ENCODE results near the gene IMMP2L. TPM values are rescaled to one million over a fixed set of nuclear protein-coding genes. Genes with fewer than 3 reads are reported as not detected.

The IMMP2L gene
- polyA plus RNA-seq, 4 donors: 10.5 to 20.1 (median 14.1) TPM

DNA sequence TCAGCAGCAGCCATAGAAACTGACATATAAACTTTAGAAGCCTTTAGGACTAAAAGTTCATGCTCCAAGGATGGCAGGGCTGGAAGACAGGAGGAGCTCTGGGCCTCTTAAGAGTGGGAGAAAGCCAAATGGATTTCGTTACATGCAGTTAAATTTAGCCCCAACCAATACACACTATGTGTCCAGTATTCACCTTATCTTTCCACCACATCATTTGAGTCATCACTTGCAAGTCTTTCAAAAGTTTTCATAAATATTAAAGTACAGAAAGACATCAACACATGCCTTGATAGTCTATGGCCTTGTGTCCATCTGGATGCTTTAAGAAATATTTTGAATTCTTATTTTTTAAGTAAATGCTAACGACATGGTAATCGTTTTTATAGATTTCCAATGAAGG is 863.7 kb downstream of the IMMP2L start:
- 80 to 89% (median 86%) methylated on average over 3 of the region's 3 CpGs for WGBS, 3 donors

DNA sequence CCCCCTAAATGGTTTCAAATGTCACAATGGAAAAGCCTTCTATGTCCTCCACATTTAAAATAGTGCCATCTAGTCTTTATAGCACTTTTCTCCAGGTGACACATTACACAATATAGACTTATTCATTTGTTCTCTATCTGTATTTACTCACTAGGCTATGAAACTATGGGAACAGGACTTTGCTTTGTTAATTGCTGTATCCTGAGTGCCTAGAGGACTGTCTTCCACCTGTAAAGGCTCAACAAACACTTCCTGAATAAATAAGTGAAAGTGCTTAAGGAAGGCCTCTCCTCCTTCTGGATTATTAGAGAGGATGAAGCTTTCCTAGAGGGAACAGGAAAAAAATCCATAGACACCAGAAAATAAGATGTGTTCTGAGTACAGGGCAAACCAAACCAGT is 868.9 kb downstream of the IMMP2L start:
- H3K27me3 ChIP-seq (ENCODE audit: control insufficient read depth in 3 of 3, insufficient read depth in 3 of 3, low read length in 3 of 3): no peaks in the 10 kb centered on the region
- no peaks in the 10 kb centered on the region for H3K9me3 ChIP-seq (ENCODE audit: control insufficient read depth in 2 of 2, insufficient read depth in 1 of 2, low read depth in 1 of 2, low read length in 1 of 2)
- no peak overlapping the region for H3K27ac ChIP-seq (ENCODE audit: low read depth in 1 of 3, low read length in 2 of 3)
- DNase-seq (peak; percentile 66 to 83), FAIRE-seq (no peak)
- H3K4me1 ChIP-seq (ENCODE audit: control insufficient read depth in 3 of 3, insufficient read depth in 2 of 3, low read depth in 1 of 3, low read length in 2 of 3): peaks cover 0 to 10% (median 0%) of the 10 kb centered on the region in 3 donors
- H3K36me3 ChIP-seq (ENCODE audit: control insufficient read depth in 3 of 3, insufficient read depth in 2 of 3, low read depth in 1 of 3, low read length in 3 of 3): no peaks in the 10 kb centered on the region
- H3K4me3 ChIP-seq (ENCODE audit: low read depth in 1 of 3, low read length in 3 of 3): no peak overlapping the region

More for the DNA sequence above, 863.7 kb downstream of the IMMP2L start:
- no peak overlapping the region for H3K4me3 ChIP-seq (ENCODE audit: low read depth in 1 of 3, low read length in 3 of 3)
- H3K27me3 ChIP-seq (ENCODE audit: control insufficient read depth in 3 of 3, insufficient read depth in 3 of 3, low read length in 3 of 3): no peaks in the 10 kb centered on the region
- no peak overlapping the region for H3K27ac ChIP-seq (ENCODE audit: low read depth in 1 of 3, low read length in 2 of 3)
- DNase-seq (no peak), FAIRE-seq (no peak)
- no peaks in the 10 kb centered on the region for H3K36me3 ChIP-seq (ENCODE audit: control insufficient read depth in 3 of 3, insufficient read depth in 2 of 3, low read depth in 1 of 3, low read length in 3 of 3)
- no peaks in the 10 kb centered on the region for H3K9me3 ChIP-seq (ENCODE audit: control insufficient read depth in 2 of 2, insufficient read depth in 1 of 2, low read depth in 1 of 2, low read length in 1 of 2)
- peaks cover 0 to 2% (median 0%) of the 10 kb centered on the region in 3 donors for H3K4me1 ChIP-seq (ENCODE audit: control insufficient read depth in 3 of 3, insufficient read depth in 2 of 3, low read depth in 1 of 3, low read length in 2 of 3)

DNA sequence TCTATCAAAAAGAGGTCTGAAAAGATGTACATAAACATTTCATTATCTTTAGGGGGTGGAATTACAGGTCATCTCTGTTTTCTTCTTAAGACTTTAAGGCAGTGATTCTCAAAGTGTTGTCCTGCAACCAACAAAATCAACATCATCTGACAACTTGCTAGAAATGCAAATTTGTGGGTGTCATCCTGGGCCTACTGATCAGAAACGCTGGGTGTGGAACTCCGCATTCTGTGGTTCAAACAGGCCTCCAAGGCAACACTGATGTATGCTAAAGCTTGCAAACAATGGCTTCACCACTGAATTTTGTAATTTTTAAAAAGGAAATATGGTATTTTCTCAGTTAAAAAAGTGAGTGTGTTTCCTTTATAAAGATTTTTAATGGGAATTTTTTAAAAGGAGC is 873.4 kb downstream of the IMMP2L start:
- DNase-seq: no peak
- 83 to 85% (median 83%) methylated on average over 2 of the region's 2 CpGs for WGBS, 3 donors
- Histone ChIP-seq H3K27me3 (ENCODE audit: control insufficient read depth in 3 of 3, insufficient read depth in 3 of 3, low read length in 3 of 3) (no peaks in the 10 kb centered on the region), H3K27ac (ENCODE audit: low read depth in 1 of 3, low read length in 2 of 3) (no peak overlapping the region), H3K4me1 (ENCODE audit: control insufficient read depth in 3 of 3, insufficient read depth in 2 of 3, low read depth in 1 of 3, low read length in 2 of 3) (peaks cover 0 to 10% (median 0%) of the 10 kb centered on the region in 3 donors), H3K9me3 (ENCODE audit: control insufficient read depth in 2 of 2, insufficient read depth in 1 of 2, low read depth in 1 of 2, low read length in 1 of 2) (no peaks in the 10 kb centered on the region), H3K36me3 (ENCODE audit: control insufficient read depth in 3 of 3, insufficient read depth in 2 of 3, low read depth in 1 of 3, low read length in 3 of 3) (no peaks in the 10 kb centered on the region), H3K4me3 (ENCODE audit: low read depth in 1 of 3, low read length in 3 of 3) (no peak overlapping the region)
- FAIRE-seq: no peak

DNA sequence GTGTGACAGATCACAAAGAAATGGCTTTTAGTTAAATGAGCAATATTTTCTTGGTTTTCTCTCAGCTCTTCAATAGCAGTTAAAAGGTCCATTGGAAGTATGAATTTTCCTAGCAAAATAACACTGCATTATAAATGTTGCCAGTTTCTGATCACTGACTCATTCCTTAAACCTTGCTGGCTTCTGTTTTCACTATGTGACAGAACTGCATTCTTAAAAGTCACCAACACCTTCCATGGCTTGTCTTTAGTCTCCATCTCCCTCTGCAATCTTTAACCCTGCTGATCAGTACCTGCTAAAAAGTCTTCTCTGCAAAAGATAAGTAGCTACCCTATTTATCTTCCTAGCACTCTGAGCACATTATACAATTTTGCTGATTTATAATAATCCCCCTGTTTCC is 876.4 kb downstream of the IMMP2L start:
- no peak for DNase-seq
- H3K9me3 ChIP-seq (ENCODE audit: control insufficient read depth in 2 of 2, insufficient read depth in 1 of 2, low read depth in 1 of 2, low read length in 1 of 2): no peaks in the 10 kb centered on the region
- H3K27ac ChIP-seq (ENCODE audit: low read depth in 1 of 3, low read length in 2 of 3): no peak overlapping the region
- no peak for FAIRE-seq
- H3K27me3 ChIP-seq (ENCODE audit: control insufficient read depth in 3 of 3, insufficient read depth in 3 of 3, low read length in 3 of 3): no peaks in the 10 kb centered on the region
- H3K4me3 ChIP-seq (ENCODE audit: low read depth in 1 of 3, low read length in 3 of 3): no peak overlapping the region
- H3K36me3 ChIP-seq (ENCODE audit: control insufficient read depth in 3 of 3, insufficient read depth in 2 of 3, low read depth in 1 of 3, low read length in 3 of 3): no peaks in the 10 kb centered on the region
- H3K4me1 ChIP-seq (ENCODE audit: control insufficient read depth in 3 of 3, insufficient read depth in 2 of 3, low read depth in 1 of 3, low read length in 2 of 3): no peaks in the 10 kb centered on the region

DNA sequence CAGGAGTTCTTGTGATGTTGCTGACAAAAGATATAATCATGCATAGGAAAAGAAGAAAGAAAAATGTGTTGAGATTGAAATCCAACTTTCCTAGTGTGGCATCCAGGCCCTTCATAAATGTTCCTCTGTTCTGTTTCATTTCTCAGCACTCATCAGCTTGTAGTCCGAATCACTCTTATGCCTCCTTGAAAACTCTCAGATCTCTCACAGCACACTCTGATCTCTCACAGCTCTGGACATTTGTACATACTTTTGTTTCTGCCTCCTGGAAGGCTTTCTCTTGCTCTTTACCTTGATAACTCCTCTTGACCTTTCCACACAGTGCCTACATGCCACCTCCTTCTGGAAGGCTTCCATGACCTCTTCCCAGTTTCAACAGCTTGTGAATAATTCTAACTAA is 880.4 kb downstream of the IMMP2L start:
- H3K4me1 ChIP-seq (ENCODE audit: control insufficient read depth in 3 of 3, insufficient read depth in 2 of 3, low read depth in 1 of 3, low read length in 2 of 3): peaks cover 0 to 3% (median 0%) of the 10 kb centered on the region in 3 donors
- DNase-seq (no peak), FAIRE-seq (no peak)
- H3K4me3 ChIP-seq (ENCODE audit: low read depth in 1 of 3, low read length in 3 of 3): no peak overlapping the region
- H3K9me3 ChIP-seq (ENCODE audit: control insufficient read depth in 2 of 2, insufficient read depth in 1 of 2, low read depth in 1 of 2, low read length in 1 of 2): no peaks in the 10 kb centered on the region
- 45 to 100% (median 55%) methylated on average over 1 of the region's 1 CpG for WGBS, 3 donors
- no peaks in the 10 kb centered on the region for H3K27me3 ChIP-seq (ENCODE audit: control insufficient read depth in 3 of 3, insufficient read depth in 3 of 3, low read length in 3 of 3)
- H3K27ac ChIP-seq (ENCODE audit: low read depth in 1 of 3, low read length in 2 of 3): no peak overlapping the region
- H3K36me3 ChIP-seq (ENCODE audit: control insufficient read depth in 3 of 3, insufficient read depth in 2 of 3, low read depth in 1 of 3, low read length in 3 of 3): no peaks in the 10 kb centered on the region

DNA sequence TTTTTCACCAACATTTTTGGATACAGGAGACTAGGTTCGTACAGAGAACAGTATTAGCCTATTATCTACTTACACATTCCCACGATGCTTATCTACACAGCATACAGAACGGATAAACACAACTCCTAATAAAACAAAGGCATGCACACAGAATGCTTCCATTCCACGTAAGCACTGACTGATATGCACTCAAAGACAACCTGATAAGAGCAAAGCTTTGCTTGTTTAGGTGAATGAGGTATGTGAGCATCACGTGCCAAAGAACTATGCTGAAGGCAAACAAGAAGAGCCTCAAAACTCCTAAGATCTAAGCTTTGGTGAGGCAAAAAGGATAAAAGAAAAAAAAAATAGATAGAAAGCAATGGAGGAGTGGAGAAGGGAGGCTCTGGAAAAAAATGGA is 884.9 kb downstream of the IMMP2L start:
- FAIRE-seq: no peak
- H3K9me3 ChIP-seq (ENCODE audit: control insufficient read depth in 2 of 2, insufficient read depth in 1 of 2, low read depth in 1 of 2, low read length in 1 of 2): peaks cover 0 to 18% of the 10 kb centered on the region in 2 donors
- peaks cover 0 to 3% (median 0%) of the 10 kb centered on the region in 3 donors for H3K4me1 ChIP-seq (ENCODE audit: control insufficient read depth in 3 of 3, insufficient read depth in 2 of 3, low read depth in 1 of 3, low read length in 2 of 3)
- no peak overlapping the region for H3K4me3 ChIP-seq (ENCODE audit: low read depth in 1 of 3, low read length in 3 of 3)
- peak; percentile 11 to 18 for DNase-seq
- H3K27me3 ChIP-seq (ENCODE audit: control insufficient read depth in 3 of 3, insufficient read depth in 3 of 3, low read length in 3 of 3): no peaks in the 10 kb centered on the region
- 16 to 48% (median 35%) methylated on average over 5 of the region's 5 CpGs for WGBS, 3 donors
- no peak overlapping the region for H3K27ac ChIP-seq (ENCODE audit: low read depth in 1 of 3, low read length in 2 of 3)
- H3K36me3 ChIP-seq (ENCODE audit: control insufficient read depth in 3 of 3, insufficient read depth in 2 of 3, low read depth in 1 of 3, low read length in 3 of 3): no peaks in the 10 kb centered on the region

DNA sequence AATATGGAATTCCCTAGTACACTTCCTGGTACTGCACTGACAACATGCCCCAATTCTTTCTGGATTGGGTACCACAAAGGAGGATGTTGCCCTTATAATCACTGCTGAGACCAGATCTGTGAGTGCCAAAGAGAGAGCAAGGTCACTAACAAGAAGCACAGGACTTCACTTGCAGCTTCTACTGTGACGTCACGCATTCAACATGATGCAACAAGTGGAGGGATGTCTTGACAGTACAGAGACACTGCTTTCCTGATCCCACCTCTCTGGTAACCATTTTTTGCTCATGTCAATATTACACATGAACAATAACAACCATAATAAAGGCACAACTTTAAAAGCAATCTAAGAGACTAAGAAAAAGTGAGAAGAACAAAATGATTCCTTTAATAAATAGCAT is 885.5 kb downstream of the IMMP2L start:
- peaks cover 0 to 20% of the 10 kb centered on the region in 2 donors for H3K9me3 ChIP-seq (ENCODE audit: control insufficient read depth in 2 of 2, insufficient read depth in 1 of 2, low read depth in 1 of 2, low read length in 1 of 2)
- DNase-seq (no peak), FAIRE-seq (no peak)
- H3K36me3 ChIP-seq (ENCODE audit: control insufficient read depth in 3 of 3, insufficient read depth in 2 of 3, low read depth in 1 of 3, low read length in 3 of 3): no peaks in the 10 kb centered on the region
- H3K4me1 ChIP-seq (ENCODE audit: control insufficient read depth in 3 of 3, insufficient read depth in 2 of 3, low read depth in 1 of 3, low read length in 2 of 3): peaks cover 0 to 3% (median 0%) of the 10 kb centered on the region in 3 donors
- H3K27me3 ChIP-seq (ENCODE audit: control insufficient read depth in 3 of 3, insufficient read depth in 3 of 3, low read length in 3 of 3): no peaks in the 10 kb centered on the region
- 86 to 93% (median 87%) methylated on average over 2 of the region's 2 CpGs for WGBS, 3 donors
- no peak overlapping the region for H3K4me3 ChIP-seq (ENCODE audit: low read depth in 1 of 3, low read length in 3 of 3)
- no peak overlapping the region for H3K27ac ChIP-seq (ENCODE audit: low read depth in 1 of 3, low read length in 2 of 3)

DNA sequence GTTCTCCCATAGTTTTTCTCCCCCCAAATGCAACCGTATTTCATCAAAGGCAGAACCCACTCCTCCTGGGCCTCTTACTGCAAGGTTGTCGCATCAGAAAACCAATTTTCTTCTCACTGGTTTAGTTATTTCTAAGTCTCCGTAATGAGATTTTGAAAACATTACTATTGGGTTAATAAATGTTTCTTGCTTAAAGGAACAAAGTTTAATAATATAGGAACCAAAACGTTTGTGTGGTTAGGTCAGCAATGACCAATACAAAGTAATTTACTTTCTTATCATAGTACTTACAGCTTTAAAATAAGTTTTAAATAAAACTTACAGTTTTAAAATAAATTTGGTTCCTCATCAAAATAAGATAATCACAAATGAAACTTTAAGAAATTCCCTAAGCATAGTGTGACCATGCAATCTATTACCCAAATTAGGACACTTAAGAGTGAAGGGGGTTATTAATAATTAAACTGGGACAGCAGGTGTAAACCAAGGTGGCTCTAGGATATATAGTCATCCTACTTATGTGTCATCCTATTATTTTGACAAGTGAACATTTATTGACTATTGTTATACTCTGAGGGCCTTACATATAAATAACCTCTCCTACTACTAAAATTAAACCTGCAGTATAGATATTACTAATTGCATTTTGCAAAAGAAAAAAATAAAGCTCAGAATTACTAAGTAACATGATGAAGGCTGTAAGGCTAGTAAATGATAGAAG is 886.7 kb downstream of the IMMP2L start:
- Histone ChIP-seq H3K27me3 (ENCODE audit: control insufficient read depth in 3 of 3, insufficient read depth in 3 of 3, low read length in 3 of 3) (no peaks in the 10 kb centered on the region), H3K4me3 (ENCODE audit: low read depth in 1 of 3, low read length in 3 of 3) (no peak overlapping the region), H3K36me3 (ENCODE audit: control insufficient read depth in 3 of 3, insufficient read depth in 2 of 3, low read depth in 1 of 3, low read length in 3 of 3) (no peaks in the 10 kb centered on the region), H3K27ac (ENCODE audit: low read depth in 1 of 3, low read length in 2 of 3) (no peak overlapping the region), H3K4me1 (ENCODE audit: control insufficient read depth in 3 of 3, insufficient read depth in 2 of 3, low read depth in 1 of 3, low read length in 2 of 3) (peaks cover 0 to 3% (median 0%) of the 10 kb centered on the region in 3 donors), H3K9me3 (ENCODE audit: control insufficient read depth in 2 of 2, insufficient read depth in 1 of 2, low read depth in 1 of 2, low read length in 1 of 2) (peaks cover 0 to 20% of the 10 kb centered on the region in 2 donors)
- FAIRE-seq (no peak), DNase-seq (no peak)
- 82 to 86% (median 84%) methylated on average over 4 of the region's 4 CpGs for WGBS, 3 donors

DNA sequence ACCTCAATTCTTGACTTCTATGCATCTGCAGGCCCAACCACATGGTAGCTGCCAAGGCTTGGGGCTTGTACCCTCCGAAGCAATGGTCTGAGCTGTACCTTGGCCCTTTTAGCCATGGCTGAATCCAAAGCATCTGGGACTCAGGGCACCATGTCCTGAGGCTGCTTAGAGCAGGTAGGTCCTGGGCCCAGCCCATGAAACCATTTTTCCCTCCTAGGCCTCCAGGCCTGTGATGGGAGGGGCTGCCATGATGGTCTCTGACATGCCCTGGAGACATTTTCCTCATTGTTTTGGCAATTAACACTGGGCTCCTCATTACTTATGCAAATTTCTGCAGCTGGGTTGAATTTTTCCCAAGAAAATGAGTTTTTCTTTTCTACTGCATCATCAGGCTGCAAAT is 889.1 kb downstream of the IMMP2L start:
- H3K27me3 ChIP-seq (ENCODE audit: control insufficient read depth in 3 of 3, insufficient read depth in 3 of 3, low read length in 3 of 3): no peaks in the 10 kb centered on the region
- FAIRE-seq: no peak
- H3K27ac ChIP-seq (ENCODE audit: low read depth in 1 of 3, low read length in 2 of 3): no peak overlapping the region
- H3K4me3 ChIP-seq (ENCODE audit: low read depth in 1 of 3, low read length in 3 of 3): no peak overlapping the region
- H3K36me3 ChIP-seq (ENCODE audit: control insufficient read depth in 3 of 3, insufficient read depth in 2 of 3, low read depth in 1 of 3, low read length in 3 of 3): no peaks in the 10 kb centered on the region
- 52 to 94% (median 69%) methylated on average over 1 of the region's 1 CpG for WGBS, 3 donors
- DNase-seq: no peak
- peaks cover 0 to 20% of the 10 kb centered on the region in 2 donors for H3K9me3 ChIP-seq (ENCODE audit: control insufficient read depth in 2 of 2, insufficient read depth in 1 of 2, low read depth in 1 of 2, low read length in 1 of 2)
- H3K4me1 ChIP-seq (ENCODE audit: control insufficient read depth in 3 of 3, insufficient read depth in 2 of 3, low read depth in 1 of 3, low read length in 2 of 3): peaks cover 0 to 3% (median 0%) of the 10 kb centered on the region in 3 donors

Data from small intestine (tissue), 7 donors.